NOMO-1 treated with dmso at 0.1 percent for 144 hours (cell line): Measurements from ENCODE around the gene SEMA4F.
A peak's percentile ranks its signal among the peaks of the same experiment; 100 is the strongest.

ENCODE experiments used
- DNase-seq: peaks from one replicate; lab custom pipeline; 2025; ENCODE audit not compliant: unreplicated experiment; lab: John Stamatoyannopoulos, UW

Gene SEMA4F

DNA sequence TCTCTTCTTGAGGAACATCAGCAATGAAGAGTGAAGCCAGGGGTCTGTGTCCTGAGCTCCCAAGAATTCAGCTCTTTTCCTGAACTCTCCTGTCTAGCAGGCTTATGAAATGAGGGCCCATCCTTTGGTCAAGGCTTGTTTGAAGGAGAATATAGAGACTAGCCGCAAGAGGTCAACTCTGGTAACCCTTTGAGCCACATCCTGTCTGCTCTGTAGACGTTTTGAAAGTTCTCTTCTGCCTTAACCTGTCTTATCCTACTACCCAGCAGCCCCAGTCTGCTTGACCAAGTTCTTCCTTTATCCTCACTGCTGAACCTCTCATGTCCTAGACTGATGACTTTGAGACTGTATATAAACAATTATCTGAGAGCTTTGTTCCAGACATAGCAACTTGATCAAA, 5.4 kb downstream of the SEMA4F start:
- DNase-seq, result no peak

- no peak for DNase-seq
Observed at GRCh38 chr2:74668087-74668486, 14.0 kb downstream of the SEMA4F start.

GRCh38 chr2:74670263-74670662, 16.2 kb downstream of the SEMA4F start:
- DNase-seq, result no peak

- DNase-seq, result no peak
Observed at GRCh38 chr2:74671479-74671878, 17.4 kb downstream of the SEMA4F start.

DNA sequence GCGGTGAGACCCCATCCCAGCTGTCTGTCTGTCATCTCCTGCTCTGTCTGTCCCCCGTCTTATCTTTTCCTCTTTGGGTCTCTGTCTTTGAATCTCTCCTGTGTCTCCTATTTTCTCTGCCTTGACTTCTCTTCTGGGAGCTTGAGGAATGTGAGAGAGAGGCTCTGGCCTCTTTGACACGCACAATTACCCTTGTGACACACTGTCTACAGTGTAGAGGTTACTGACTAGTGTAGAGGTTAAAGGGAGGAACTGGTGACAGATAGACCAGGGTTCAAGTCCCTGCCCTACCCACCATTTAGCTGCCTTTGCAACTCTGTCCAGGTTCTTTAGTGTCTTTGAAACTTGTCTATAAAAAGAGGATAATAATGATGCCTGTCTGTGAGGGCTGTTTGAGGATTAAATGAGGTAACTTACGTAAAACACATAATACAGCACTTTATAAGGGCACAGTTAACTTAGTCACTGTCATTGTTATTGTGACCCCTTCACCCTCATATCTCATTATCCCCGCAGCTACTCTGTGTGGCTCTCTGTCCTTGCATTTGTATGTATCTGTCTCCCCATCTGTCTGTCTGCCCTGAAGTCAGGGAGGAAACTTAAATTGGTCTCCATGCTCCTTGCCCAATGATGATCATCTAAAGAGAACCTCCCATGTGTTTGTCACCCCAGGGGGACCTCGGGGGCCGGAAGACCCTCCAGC, 19.9 kb downstream of the SEMA4F start:
- DNase-seq, result no peak

- DNase-seq, result no peak
Observed at GRCh38 chr2:74675090-74675489, 21.0 kb downstream of the SEMA4F start.

DNA sequence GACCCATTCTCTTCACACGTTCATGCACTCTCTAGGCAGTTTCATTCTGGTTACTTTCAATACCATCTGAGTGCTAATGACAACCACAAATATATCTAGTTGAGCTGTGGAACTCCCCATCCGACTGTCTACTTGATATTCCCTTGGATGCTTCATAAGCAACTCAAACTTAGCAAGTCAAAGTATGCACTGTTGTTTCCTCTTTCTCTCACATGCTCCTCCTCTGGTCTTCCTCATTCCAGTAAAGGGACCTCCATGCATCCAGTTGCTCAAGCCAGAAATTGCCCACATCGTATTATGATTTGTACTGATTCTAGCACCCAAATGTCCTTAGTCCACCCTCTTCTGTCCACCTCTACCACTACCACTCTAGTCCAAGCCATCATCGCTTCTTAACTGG, 22.3 kb downstream of the SEMA4F start:
- no peak for DNase-seq

DNA sequence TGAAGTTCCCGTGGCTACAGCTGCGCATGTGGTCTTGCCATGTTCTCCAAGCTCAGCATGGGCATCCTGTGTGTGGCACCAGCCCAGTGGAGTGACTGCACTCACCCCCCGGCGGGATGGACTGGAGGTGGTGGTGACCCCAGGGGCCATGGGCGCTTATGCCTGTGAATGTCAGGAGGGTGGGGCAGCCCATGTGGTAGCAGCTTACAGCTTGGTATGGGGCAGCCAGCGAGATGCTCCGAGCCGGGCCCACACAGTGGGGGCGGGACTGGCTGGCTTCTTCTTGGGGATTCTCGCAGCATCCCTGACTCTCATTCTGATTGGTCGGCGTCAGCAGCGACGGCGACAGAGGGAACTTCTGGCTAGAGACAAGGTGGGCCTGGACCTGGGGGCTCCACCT, 25.6 kb downstream of the SEMA4F start:
- DNase-seq, result no peak

DNA sequence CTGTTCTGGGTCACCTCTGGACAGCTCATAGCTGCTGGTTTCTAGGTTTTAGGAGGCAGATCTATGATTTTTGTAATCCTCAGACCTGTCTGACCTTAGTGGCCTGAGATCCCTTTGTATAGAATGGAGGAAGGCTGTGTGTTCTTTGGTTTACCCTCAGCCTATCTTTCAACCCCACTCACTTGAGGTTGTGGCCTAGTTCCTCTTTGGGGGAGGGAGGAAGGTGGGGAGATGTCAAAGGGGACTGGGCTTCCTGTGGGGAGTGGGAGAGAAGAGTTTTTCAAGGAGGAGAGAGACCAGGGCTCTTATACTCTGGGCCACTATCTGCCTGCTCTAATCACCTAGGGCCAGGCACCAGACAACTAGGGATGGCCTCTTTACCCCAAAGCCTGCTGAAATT, 28.5 kb downstream of the SEMA4F start:
- no peak for DNase-seq

- no peak for DNase-seq
Observed at GRCh38 chr2:74685408-74685807, 31.4 kb downstream of the SEMA4F start.

DNA sequence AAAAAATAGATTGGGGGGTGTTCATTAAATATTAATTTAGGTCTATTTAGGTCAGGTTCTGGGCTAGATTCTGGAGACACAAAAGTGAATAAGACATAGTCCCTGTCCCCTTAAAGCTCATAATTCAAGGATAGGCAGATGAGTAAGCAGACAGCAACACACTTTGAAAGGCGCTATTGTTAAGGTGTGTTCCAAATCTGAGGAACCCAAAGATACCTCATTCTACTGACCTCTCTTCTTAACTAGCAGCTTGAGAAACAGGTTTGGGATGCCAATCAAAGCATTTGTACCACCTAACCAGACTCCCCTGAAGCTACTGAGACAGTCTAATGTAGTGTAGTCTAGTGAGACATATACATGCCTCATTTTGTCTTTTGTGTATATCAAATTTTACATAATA, 34.8 kb downstream of the SEMA4F start:
- DNase-seq, result no peak

DNA sequence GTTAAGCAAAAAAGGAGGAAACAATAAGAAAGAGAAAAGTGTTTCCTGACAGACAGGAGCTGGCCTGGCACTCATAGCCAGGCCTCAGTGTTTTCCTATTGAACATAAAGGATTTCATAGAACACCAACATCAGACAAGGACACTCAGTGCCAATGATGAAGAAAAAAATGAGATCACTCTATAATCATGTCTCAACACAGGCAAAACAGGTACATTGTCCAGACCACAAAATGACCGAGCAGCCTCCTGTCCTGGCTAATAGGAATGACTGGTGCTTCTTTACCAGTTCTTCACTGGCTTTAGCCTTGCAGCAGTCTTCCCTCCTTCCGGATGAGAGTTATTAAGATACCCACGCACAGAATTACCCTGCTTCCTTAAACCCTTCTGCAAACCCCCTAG, 35.6 kb downstream of the SEMA4F start:
- DNase-seq, result no peak

DNA sequence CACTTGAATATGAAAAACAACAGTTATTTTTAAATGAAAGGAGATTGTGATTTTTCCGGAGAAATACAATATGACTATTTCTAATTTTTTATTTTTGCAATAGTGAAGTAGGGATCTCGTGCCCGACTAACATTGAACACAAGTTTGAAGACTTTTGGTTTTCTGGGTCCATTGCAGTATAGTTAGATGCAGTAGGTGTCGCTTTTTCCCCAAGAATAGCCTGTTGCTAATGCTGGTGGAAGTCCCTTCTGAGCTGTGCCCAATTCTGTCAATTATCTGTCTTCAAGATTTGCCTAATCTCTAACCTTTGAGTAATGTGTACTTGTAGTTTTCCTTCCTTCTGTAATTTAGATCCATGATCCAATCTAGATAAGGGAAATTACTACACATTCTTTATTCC, 36.5 kb downstream of the SEMA4F start:
- DNase-seq, result peak; percentile 59

- no peak for DNase-seq
Observed at GRCh38 chr2:74691929-74692328, 37.9 kb downstream of the SEMA4F start.

GRCh38 chr2:74693213-74693612, 39.2 kb downstream of the SEMA4F start:
- no peak for DNase-seq

DNA sequence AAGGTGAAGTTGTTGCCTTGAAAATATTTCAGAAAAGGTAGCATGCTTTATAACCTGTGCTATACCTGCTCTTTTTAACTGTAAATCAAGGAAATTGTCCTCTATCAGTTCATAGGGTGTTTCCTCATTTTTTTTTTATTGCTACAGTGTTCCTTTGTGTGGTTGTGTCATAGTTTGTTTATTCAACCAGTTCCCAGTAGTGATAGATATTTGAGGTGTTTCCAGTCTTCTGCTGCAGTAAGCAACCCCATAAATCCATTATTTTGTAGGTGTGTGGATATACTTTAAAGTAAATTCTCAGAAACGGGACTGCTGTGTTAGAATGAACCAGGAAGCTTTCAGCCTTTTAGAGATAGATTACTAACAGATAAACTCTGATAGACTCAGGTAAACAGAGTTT, 39.6 kb downstream of the SEMA4F start:
- no peak for DNase-seq

DNA sequence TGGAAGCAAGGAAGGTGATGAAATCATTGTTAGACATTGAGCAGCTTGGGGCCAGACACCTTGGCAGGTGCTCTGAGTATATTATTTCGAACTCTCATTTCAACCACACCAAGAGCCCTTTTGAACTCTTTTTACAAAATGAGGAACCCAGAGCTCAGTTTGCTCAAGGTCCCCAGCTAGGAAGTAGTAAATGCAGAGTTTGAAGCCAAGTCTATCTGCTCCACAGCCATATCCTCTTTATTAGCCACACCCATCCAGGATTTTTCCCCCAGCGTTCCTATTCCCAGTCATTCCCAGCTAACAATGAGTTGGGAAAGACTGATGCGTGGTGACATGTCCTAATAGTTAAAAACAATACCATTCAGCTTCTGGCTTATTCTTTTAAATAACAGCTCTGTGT, 40.2 kb downstream of the SEMA4F start:
- DNase-seq, result peak; percentile 66

DNA sequence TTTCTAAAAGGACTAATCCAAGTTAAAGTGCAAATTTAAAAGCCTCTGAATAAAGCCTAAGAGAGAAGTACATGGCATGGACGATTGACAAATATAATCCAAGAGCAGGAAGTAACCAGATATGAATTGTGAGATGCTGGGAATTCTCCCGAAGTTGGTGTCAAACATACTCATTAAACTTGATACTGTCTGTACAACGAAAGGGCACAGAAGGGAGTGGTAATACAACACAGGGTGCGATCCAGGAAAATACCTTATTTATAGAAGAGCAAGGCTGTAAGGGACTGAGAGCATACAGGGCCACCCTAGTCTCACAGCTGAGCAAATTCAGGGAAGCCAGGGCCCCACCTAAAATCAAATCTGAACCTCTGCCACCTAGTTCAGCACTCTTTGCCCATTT, 41.6 kb downstream of the SEMA4F start:
- no peak for DNase-seq

- DNase-seq, result no peak
Observed at GRCh38 chr2:74696829-74697228, 42.8 kb downstream of the SEMA4F start.

DNA sequence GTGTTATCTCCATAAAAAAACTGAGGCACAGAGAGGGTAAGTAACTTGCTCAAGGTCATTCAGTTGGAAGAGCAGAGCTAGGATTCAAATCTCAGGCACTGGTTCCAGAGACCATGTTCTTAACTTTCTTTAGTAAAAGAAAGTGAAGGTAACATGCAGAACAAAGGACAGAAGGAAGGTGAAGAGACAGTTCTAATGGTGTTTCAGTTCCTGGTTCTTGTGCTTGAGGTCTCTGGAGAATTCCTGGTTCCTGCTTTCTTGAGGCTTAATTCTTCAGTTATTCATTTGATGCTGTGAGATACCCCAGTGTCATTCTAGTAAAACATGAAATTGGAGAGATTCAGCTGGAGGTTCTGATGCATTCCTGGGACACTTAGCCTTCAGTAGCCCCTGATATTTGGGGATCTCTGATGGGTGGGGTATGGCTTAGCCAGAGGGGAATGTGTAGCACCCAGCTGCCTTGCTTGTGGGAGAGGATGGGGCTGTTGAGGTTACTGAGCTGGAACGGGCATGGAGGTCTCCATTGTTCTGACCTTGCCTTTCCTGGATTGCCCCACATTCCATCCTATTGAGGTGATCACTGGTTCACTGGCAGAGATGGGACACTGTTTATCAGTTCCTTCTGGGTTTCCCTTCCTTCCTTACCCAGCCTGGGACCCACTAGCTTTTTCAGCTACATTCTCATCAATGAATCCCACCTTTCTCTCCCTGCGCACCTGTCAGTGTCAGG, 46.8 kb downstream of the SEMA4F start:
- DNase-seq, result peak; percentile 30

- DNase-seq, result no peak
Observed at GRCh38 chr2:74702001-74702715, 48.1 kb downstream of the SEMA4F start.

GRCh38 chr2:74703373-74703772, 49.3 kb downstream of the SEMA4F start:
- DNase-seq, result no peak
